ENCODE results near the gene SLC6A2. TPM values are rescaled to one million over a fixed set of nuclear protein-coding genes. Genes with fewer than 3 reads are reported as not detected.
A peak's percentile ranks its signal among the peaks of the same experiment; 100 is the strongest.

Gene SLC6A2
- total RNA-seq, 1 experiment from 2014 or later = not detected

- no peak overlapping the region for H3K27ac ChIP-seq (ENCODE audit: low read length)
- H3K9ac ChIP-seq (ENCODE audit: low read length) = no peak overlapping the region
- H2AFZ ChIP-seq (ENCODE audit: low read length) = no peak overlapping the region
- no peaks in the 10 kb centered on the region for H3K79me2 ChIP-seq (ENCODE audit: low read length)
- BruUV-seq (replicated peaks) = no TSS peak
- no peaks in the 10 kb centered on the region for H3K9me2 ChIP-seq (replicated peaks; ENCODE audit: low read length)
- intact Hi-C loops (cut with micrococcal nuclease) = no loop called here
- no peaks in the 10 kb centered on the region for H3K9me3 ChIP-seq (ENCODE audit: low read length)
- TF ChIP-seq EZH2 (IDR thresholded peaks at IDR 0.05; ENCODE audit: low read length, unreplicated experiment) (no peak), EZH2phosphoT487 (IDR thresholded peaks at IDR 0.05; ENCODE audit: borderline replicate concordance, low read length) (no peak), CTCF (conservative IDR thresholded peaks at IDR 0.05; ENCODE audit: low read depth, low read length) (no peak)
- no peak overlapping the region for H3K4me2 ChIP-seq (ENCODE audit: low read length)
- no peaks in the 10 kb centered on the region for H3F3A ChIP-seq (ENCODE audit: low read length, unreplicated experiment)
- CTCF ChIA-PET = no interaction called here
- H3K27me3 ChIP-seq (ENCODE audit: low read length) = no peaks in the 10 kb centered on the region; the same call in 1 of the 2 replicates
- no peaks in the 10 kb centered on the region for H3K36me3 ChIP-seq (ENCODE audit: low read depth, low read length)
- no peaks in the 10 kb centered on the region for H3K4me1 ChIP-seq (ENCODE audit: insufficient read depth, low read length)
- H4K20me1 ChIP-seq (ENCODE audit: low read length) = no peaks in the 10 kb centered on the region
- H3K4me3 ChIP-seq (ENCODE audit: low read length) = no peak overlapping the region
- ATAC-seq (no peak), DNase-seq (peak; percentile 32)
- POLR2A ChIA-PET (ENCODE audit: unreplicated experiment) = no interaction called here
Observed at GRCh38 chr16:55661941-55662643, 6.3 kb downstream of the SLC6A2 start.

DNA sequence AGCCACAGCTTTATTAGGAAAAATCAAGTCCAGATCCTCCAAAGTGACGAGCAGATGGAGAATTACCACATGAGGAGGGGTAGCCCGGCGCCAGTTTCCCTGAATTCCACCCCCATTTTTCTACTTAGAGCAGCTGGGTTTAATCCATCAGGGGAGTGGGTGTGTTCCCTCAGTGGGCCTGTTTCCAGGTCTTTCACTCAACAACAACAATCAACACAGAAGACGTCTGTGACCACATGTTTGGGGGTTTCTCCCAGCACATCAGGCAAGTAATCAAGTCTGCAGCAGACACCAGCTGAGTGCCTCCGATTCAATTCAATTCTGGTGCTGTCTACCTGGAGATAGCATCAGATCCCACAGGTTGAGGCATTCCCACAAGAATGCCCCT lies 6.8 kb downstream of the SLC6A2 start:
- TF ChIP-seq EZH2phosphoT487 (IDR thresholded peaks at IDR 0.05; ENCODE audit: borderline replicate concordance, low read length) (no peak), CTCF (conservative IDR thresholded peaks at IDR 0.05; ENCODE audit: low read depth, low read length) (no peak), EZH2 (IDR thresholded peaks at IDR 0.05; ENCODE audit: low read length, unreplicated experiment) (no peak)
- no peaks in the 10 kb centered on the region for H3K36me3 ChIP-seq (ENCODE audit: low read depth, low read length)
- no peaks in the 10 kb centered on the region for H3K9me3 ChIP-seq (ENCODE audit: low read length)
- H3K27me3 ChIP-seq (ENCODE audit: low read length) = no peaks in the 10 kb centered on the region; the same call in 1 of the 2 replicates
- H3K9ac ChIP-seq (ENCODE audit: low read length) = no peak overlapping the region
- peaks cover under 1% of the 10 kb centered on the region; the same call in 1 of the 2 replicates for H3K4me1 ChIP-seq (ENCODE audit: insufficient read depth, low read length)
- no peak for ATAC-seq
- no TSS peak for BruUV-seq (replicated peaks)
- H3K9me2 ChIP-seq (replicated peaks; ENCODE audit: low read length) = no peaks in the 10 kb centered on the region
- no peak overlapping the region for H3K27ac ChIP-seq (ENCODE audit: low read length)
- H3K79me2 ChIP-seq (ENCODE audit: low read length) = no peaks in the 10 kb centered on the region
- ChIA-PET POLR2A (ENCODE audit: unreplicated experiment) (no interaction called here), CTCF (no interaction called here)
- intact Hi-C loops (cut with micrococcal nuclease) = no loop called here
- no peak overlapping the region for H3K4me2 ChIP-seq (ENCODE audit: low read length)
- H2AFZ ChIP-seq (ENCODE audit: low read length) = no peak overlapping the region
- H4K20me1 ChIP-seq (ENCODE audit: low read length) = no peaks in the 10 kb centered on the region
- no peaks in the 10 kb centered on the region for H3F3A ChIP-seq (ENCODE audit: low read length, unreplicated experiment)
- no peak overlapping the region for H3K4me3 ChIP-seq (ENCODE audit: low read length)
- DNase-seq = no peak

- Histone ChIP-seq H3K27ac (ENCODE audit: low read length) (no peak overlapping the region), H2AFZ (ENCODE audit: low read length) (no peak overlapping the region), H3K4me2 (ENCODE audit: low read length) (no peak overlapping the region), H3F3A (ENCODE audit: low read length, unreplicated experiment) (no peaks in the 10 kb centered on the region), H3K9me3 (ENCODE audit: low read length) (no peaks in the 10 kb centered on the region), H3K4me3 (ENCODE audit: low read length) (no peak overlapping the region), H3K4me1 (ENCODE audit: insufficient read depth, low read length) (peaks cover 6% of the 10 kb centered on the region; the same call in 1 of the 2 replicates), H3K79me2 (ENCODE audit: low read length) (no peaks in the 10 kb centered on the region), H3K36me3 (ENCODE audit: low read depth, low read length) (no peaks in the 10 kb centered on the region), H4K20me1 (ENCODE audit: low read length) (no peaks in the 10 kb centered on the region), H3K27me3 (ENCODE audit: low read length) (no peaks in the 10 kb centered on the region), H3K9ac (ENCODE audit: low read length) (no peak overlapping the region), H3K9me2 (replicated peaks; ENCODE audit: low read length) (no peaks in the 10 kb centered on the region)
- intact Hi-C loops (cut with micrococcal nuclease) = no loop called here
- TF ChIP-seq EZH2 (IDR thresholded peaks at IDR 0.05; ENCODE audit: low read length, unreplicated experiment) (no peak), EZH2phosphoT487 (IDR thresholded peaks at IDR 0.05; ENCODE audit: borderline replicate concordance, low read length) (no peak), CTCF (conservative IDR thresholded peaks at IDR 0.05; ENCODE audit: low read depth, low read length) (no peak)
- POLR2A ChIA-PET (ENCODE audit: unreplicated experiment) = no interaction called here
- no TSS peak for BruUV-seq (replicated peaks)
- DNase-seq = no peak
- CTCF ChIA-PET = no interaction called here
- no peak for ATAC-seq
Observed at GRCh38 chr16:55663225-55663624, 7.4 kb downstream of the SLC6A2 start.

Data from PC-3 (cell line).